ENCODE results near the gene MAGOHB.

DNA sequence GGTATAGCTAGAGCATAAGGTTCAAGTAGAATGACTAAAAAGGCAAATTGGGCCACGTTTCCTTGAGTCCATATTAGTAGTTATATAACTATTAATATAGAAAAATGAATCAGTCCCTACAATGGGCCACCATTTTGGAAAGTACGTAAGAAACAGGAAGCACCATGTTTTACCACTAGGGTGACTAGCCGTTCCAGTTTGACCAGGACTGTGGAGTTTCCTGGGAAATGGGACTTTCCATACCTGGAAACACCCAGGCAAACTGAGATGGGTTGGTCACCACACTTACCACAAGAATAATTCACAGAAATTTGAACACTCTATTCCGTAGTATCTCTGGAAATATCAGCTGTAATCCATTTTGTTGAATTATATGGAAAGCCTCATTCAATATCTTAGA is 2.1 kb upstream of the MAGOHB start:
- TF ChIP-seq, protein P1, sequence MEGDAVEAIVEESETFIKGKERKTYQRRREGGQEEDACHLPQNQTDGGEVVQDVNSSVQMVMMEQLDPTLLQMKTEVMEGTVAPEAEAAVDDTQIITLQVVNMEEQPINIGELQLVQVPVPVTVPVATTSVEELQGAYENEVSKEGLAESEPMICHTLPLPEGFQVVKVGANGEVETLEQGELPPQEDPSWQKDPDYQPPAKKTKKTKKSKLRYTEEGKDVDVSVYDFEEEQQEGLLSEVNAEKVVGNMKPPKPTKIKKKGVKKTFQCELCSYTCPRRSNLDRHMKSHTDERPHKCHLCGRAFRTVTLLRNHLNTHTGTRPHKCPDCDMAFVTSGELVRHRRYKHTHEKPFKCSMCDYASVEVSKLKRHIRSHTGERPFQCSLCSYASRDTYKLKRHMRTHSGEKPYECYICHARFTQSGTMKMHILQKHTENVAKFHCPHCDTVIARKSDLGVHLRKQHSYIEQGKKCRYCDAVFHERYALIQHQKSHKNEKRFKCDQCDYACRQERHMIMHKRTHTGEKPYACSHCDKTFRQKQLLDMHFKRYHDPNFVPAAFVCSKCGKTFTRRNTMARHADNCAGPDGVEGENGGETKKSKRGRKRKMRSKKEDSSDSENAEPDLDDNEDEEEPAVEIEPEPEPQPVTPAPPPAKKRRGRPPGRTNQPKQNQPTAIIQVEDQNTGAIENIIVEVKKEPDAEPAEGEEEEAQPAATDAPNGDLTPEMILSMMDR (IDR thresholded peaks at IDR 0.05; ENCODE audit: insufficient read depth, low read depth, low read length): no peak
- TF ChIP-seq EZH2 (IDR thresholded peaks at IDR 0.05; ENCODE audit: insufficient read depth, low read length): no peak
